ENCODE data around the gene LRRC55.

- TF ChIP-seq CTCF (IDR thresholded peaks at IDR 0.05; ENCODE audit: low read length) (no peak), EZH2phosphoT487 (IDR thresholded peaks at IDR 0.05; ENCODE audit: low read length) (no peak), EZH2 (optimal IDR thresholded peaks at IDR 0.05; ENCODE audit: low read depth, low read length) (no peak)
Measured at GRCh38 chr11:57228600-57228999, 46.8 kb downstream of the LRRC55 start.

All from MM.1S (cell line).